Endodermal cell (in vitro differentiated cells): ENCODE results near the gene RTP4. TPM values are rescaled to one million over a fixed set of nuclear protein-coding genes. Genes with fewer than 3 reads are reported as not detected.

ENCODE experiments used
- DNase-seq: peaks from one replicate; pipeline ENCODE4 v3.0.0-alpha.2; 2017
- H3K27ac ChIP-seq: 2 replicates; pipeline ENCODE4 v1.5.1; 2013; ENCODE audit warnings: mild to moderate bottlenecking, low read depth, low read length, moderate library complexity
- H3K27me3 ChIP-seq: 2 replicates; pipeline ENCODE4 v1.6.1; 2013; ENCODE audit warnings: mild to moderate bottlenecking, low read length, moderate library complexity; ENCODE audit not compliant: insufficient read depth, control insufficient read depth, poor library complexity, severe bottlenecking
- H3K36me3 ChIP-seq: 2 replicates; pipeline ENCODE4 v1.7.0; 2013; ENCODE audit warnings: mild to moderate bottlenecking, low read length, moderate library complexity; ENCODE audit not compliant: control insufficient read depth, insufficient read depth
- H3K4me1 ChIP-seq: one replicate; pipeline ENCODE4 v1.7.0; 2013; ENCODE audit warnings: low read length; ENCODE audit not compliant: control insufficient read depth, insufficient read depth
- H3K4me3 ChIP-seq: 2 replicates; pipeline ENCODE4 v1.5.1; 2013; ENCODE audit warnings: mild to moderate bottlenecking, low read length, moderate library complexity
- H3K9ac ChIP-seq: 2 replicates; pipeline ENCODE4 v1.6.1; 2013; ENCODE audit warnings: mild to moderate bottlenecking, low read length, moderate library complexity; ENCODE audit not compliant: poor library complexity, severe bottlenecking; ENCODE audit errors: extremely low read depth
- H3K9me3 ChIP-seq: 2 replicates; pipeline ENCODE4 v1.6.1; 2013; ENCODE audit warnings: mild to moderate bottlenecking, low read length, moderate library complexity; ENCODE audit not compliant: control insufficient read depth
- H3K27ac Mint-ChIP-seq: 2 replicates; pipeline ENCODE4 v1.8.0; 2020; ENCODE audit warnings: mixed read lengths
- H3K27me3 Mint-ChIP-seq: 2 replicates; pipeline ENCODE4 v1.8.0; 2021; ENCODE audit warnings: mild to moderate bottlenecking, mixed read lengths; ENCODE audit not compliant: insufficient read depth
- H3K36me3 Mint-ChIP-seq: 2 replicates; pipeline ENCODE4 v1.8.0; 2020; ENCODE audit warnings: low read depth, mixed read lengths
- H3K4me1 Mint-ChIP-seq: 2 replicates; pipeline ENCODE4 v1.8.0; 2020; ENCODE audit warnings: mixed read lengths
- H3K4me3 Mint-ChIP-seq: 2 replicates; pipeline ENCODE4 v1.8.0; 2020; ENCODE audit warnings: mild to moderate bottlenecking, moderate library complexity, mixed read lengths
- H3K9me3 Mint-ChIP-seq: 2 replicates; pipeline ENCODE4 v1.8.0; 2020; ENCODE audit warnings: mild to moderate bottlenecking, mixed read lengths
- CTCF ChIP-seq: fragments of 200-600 bp; sonication (generic); conservative IDR thresholded peaks from 2 replicates; pipeline ENCODE4 v1.5.0; 2021; ENCODE audit warnings: antibody characterized with exemption, mild to moderate bottlenecking
- WGBS, 2 experiments: methylation state at CpG; one replicate each; pipeline versions ENCODE4 v1.1.5 to v1.1.7; 2013; ENCODE audit warnings: missing lambda C conversion rate in 2 of 2, mixed read lengths in 1 of 2; ENCODE audit not compliant: insufficient coverage in 1 of 2, insufficient read length in 1 of 2; 5-methylcytosine and 5-hydroxymethylcytosine counted together
- total RNA-seq, 2 donors: library from RNA; stranded (reverse); fragmentation: NEBNext Ultra II Directional in 1 of 2; extraction: Animal tissue kit (Norgen Biotek cat#: 25700) in 1 of 2; gene quantifications; 2 replicates in 1 of 2; 3 replicates in 1 of 2; pipeline ENCODE4 v1.2.1, GENCODE V29; 2021

RTP4 gene
- total RNA-seq, 2 donors from 2014 or later, result not detected

DNA sequence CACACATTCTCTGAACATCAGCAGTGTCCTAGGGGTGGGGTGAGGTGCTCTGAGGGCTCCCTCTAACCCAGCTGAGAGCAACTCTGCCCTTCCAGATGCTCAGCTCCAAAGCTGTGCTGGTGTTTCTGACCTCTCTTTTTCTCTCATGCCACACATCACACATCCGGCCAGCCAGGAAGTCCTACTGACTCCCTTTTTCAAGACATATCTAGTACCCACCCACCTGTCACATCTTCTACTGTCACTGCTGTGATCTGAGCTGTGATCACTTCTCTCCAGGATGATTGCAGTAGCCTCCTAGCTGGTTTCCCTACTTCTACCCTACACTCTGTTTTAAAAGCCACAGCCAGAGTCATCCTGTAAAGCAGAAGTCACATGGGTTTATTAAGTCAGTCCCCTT lies 46.4 kb upstream of the RTP4 start:
- WGBS, 2 experiments, result 89 to 93% methylated on average over 1 of the region's 1 CpG
- Histone ChIP-seq H3K27ac (no peak overlapping the region), H3K9ac (no peak overlapping the region), H3K9me3 (no peaks in the 10 kb centered on the region), H3K27me3 (peaks cover 1% of the 10 kb centered on the region), H3K36me3 (no peaks in the 10 kb centered on the region), H3K4me3 (no peak overlapping the region), H3K4me1 (peaks cover 7% of the 10 kb centered on the region)
- no peak for TF ChIP-seq CTCF
- Mint-ChIP-seq H3K4me1 (peaks cover 17% of the 10 kb centered on the region), H3K27ac (no peak overlapping the region), H3K36me3 (no peaks in the 10 kb centered on the region), H3K9me3 (no peaks in the 10 kb centered on the region), H3K27me3 (peaks cover 12% of the 10 kb centered on the region), H3K4me3 (no peak overlapping the region)
- no peak for DNase-seq

DNA sequence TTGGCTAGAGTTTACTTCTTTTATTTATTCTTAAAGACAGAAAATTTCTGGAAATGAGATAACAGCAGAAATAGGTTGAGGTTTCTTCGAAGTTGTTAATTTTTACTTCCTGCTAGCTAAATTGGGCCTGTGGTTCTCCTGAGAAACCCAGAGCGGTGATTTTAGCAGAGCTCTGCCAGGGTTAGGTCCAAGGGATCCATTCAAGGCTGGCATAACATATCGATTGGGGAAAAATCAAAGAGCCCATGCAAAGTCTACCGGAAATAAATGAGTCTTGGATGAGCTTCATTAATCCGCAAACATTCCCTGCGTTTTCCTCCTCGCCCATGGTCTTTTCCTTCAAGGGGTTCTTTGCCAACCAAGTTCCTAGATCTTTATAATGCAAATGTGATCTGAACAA lies 45.9 kb upstream of the RTP4 start:
- Mint-ChIP-seq H3K36me3 (no peaks in the 10 kb centered on the region), H3K27ac (no peak overlapping the region), H3K9me3 (no peaks in the 10 kb centered on the region), H3K27me3 (peaks cover 7% of the 10 kb centered on the region), H3K4me3 (no peak overlapping the region), H3K4me1 (peaks cover 15% of the 10 kb centered on the region)
- H3K4me1 ChIP-seq, result peaks cover 7% of the 10 kb centered on the region
- no peaks in the 10 kb centered on the region for H3K36me3 ChIP-seq
- H3K9me3 ChIP-seq, result no peaks in the 10 kb centered on the region
- no peaks in the 10 kb centered on the region for H3K27me3 ChIP-seq
- H3K4me3 ChIP-seq, result no peak overlapping the region
- no peak overlapping the region for H3K9ac ChIP-seq
- WGBS, 2 experiments, result 93 to 95% methylated on average over 7 of the region's 7 CpGs
- H3K27ac ChIP-seq, result no peak overlapping the region
- no peak for DNase-seq
- TF ChIP-seq CTCF, result no peak

GRCh38 chr3:187323091-187323490 lies 45.1 kb upstream of the RTP4 start:
- no peaks in the 10 kb centered on the region for H3K36me3 ChIP-seq
- no peaks in the 10 kb centered on the region for H3K9me3 Mint-ChIP-seq
- peaks cover 7% of the 10 kb centered on the region for H3K4me1 ChIP-seq
- H3K9me3 ChIP-seq, result no peaks in the 10 kb centered on the region
- peaks cover 4% of the 10 kb centered on the region for H3K27me3 Mint-ChIP-seq
- H3K36me3 Mint-ChIP-seq, result no peaks in the 10 kb centered on the region
- no peak for DNase-seq
- no peak overlapping the region for H3K27ac ChIP-seq
- no peaks in the 10 kb centered on the region for H3K27me3 ChIP-seq
- 81 to 91% methylated on average over 3 of the region's 3 CpGs for WGBS, 2 experiments
- H3K27ac Mint-ChIP-seq, result no peak overlapping the region
- no peak for TF ChIP-seq CTCF
- no peak overlapping the region for H3K4me3 ChIP-seq
- H3K4me1 Mint-ChIP-seq, result peaks cover 11% of the 10 kb centered on the region
- H3K4me3 Mint-ChIP-seq, result no peak overlapping the region
- H3K9ac ChIP-seq, result no peak overlapping the region
